ENCODE results near the gene OR51I2. TPM values are rescaled to one million over a fixed set of nuclear protein-coding genes. Genes with fewer than 3 reads are reported as not detected.

Gene OR51I2
- total RNA-seq, 1 donor: not detected

DNA sequence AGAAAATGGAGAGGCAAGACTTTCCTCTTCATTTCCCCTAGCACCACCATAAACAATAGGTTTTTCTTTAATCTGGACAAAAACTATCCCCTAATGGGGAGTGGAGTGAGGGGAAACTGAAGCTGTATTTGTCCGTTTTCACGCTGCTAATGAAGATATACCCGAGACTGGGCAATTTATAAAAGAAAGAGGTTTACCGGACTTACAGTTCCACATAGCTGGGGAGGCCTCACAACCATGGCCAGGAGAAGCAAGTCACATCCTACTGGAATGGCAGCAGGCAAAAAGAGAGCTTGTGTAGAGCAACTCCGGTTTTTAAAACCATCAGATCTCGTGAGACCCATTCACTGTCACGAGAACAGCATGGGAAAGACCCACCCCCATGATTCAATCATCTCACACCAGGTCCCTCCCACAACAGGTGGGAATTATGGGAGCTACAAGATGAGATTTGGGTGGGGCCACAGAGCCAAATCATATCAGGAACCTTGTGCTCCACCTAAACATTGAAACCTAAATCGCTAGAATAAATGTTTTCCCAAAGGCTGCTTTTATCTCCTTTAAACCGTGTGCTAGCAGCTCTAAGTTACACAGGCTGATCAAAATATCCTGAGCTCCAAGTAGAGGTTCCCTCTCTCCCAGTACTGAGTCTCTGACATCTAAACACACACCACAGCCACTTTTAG lies 56.4 kb downstream of the OR51I2 start:
- TF ChIP-seq, protein P1, sequence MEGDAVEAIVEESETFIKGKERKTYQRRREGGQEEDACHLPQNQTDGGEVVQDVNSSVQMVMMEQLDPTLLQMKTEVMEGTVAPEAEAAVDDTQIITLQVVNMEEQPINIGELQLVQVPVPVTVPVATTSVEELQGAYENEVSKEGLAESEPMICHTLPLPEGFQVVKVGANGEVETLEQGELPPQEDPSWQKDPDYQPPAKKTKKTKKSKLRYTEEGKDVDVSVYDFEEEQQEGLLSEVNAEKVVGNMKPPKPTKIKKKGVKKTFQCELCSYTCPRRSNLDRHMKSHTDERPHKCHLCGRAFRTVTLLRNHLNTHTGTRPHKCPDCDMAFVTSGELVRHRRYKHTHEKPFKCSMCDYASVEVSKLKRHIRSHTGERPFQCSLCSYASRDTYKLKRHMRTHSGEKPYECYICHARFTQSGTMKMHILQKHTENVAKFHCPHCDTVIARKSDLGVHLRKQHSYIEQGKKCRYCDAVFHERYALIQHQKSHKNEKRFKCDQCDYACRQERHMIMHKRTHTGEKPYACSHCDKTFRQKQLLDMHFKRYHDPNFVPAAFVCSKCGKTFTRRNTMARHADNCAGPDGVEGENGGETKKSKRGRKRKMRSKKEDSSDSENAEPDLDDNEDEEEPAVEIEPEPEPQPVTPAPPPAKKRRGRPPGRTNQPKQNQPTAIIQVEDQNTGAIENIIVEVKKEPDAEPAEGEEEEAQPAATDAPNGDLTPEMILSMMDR (IDR thresholded peaks at IDR 0.05; ENCODE audit: extremely low read depth, low read depth, low read length): no peak
- Histone ChIP-seq H2AFZ (ENCODE audit: low read length) (no peak overlapping the region), H3K36me3 (ENCODE audit: insufficient read depth, low read length) (no peaks in the 10 kb centered on the region), H3K9me3 (ENCODE audit: low read depth, low read length) (no peaks in the 10 kb centered on the region), H4K20me1 (ENCODE audit: insufficient read depth, low read length) (no peaks in the 10 kb centered on the region), H3K27ac (ENCODE audit: low read depth, low read length) (no peak overlapping the region), H3K4me3 (ENCODE audit: insufficient read depth, low read length) (no peak overlapping the region), H3K79me2 (ENCODE audit: insufficient read depth, low read length) (no peaks in the 10 kb centered on the region), H3K27me3 (ENCODE audit: insufficient read depth, low read length) (no peaks in the 10 kb centered on the region), H3K4me2 (ENCODE audit: insufficient read depth, low read length) (no peak overlapping the region), H3K4me1 (ENCODE audit: insufficient read depth, low read length) (no peaks in the 10 kb centered on the region)
- DNase-seq (ENCODE audit: insufficient read length, low spot score, missing footprints): no peak

Other genes with a start within 250 kb of the OR51I2 start
- not detected in 2 replicates for gene OR51V1, start 248.6 kb upstream of the OR51I2 start, total RNA-seq
- not detected in 2 replicates for gene HBB, start 222.3 kb upstream of the OR51I2 start, total RNA-seq
- gene HBD, start 214.8 kb upstream of the OR51I2 start, total RNA-seq: not detected in 2 replicates
- gene HBG1, start 199.5 kb upstream of the OR51I2 start, total RNA-seq: not detected in 2 replicates
- not detected in 2 replicates for gene HBG2, start 194.5 kb upstream of the OR51I2 start, total RNA-seq
- not detected in 2 replicates for gene HBE1, start 179.4 kb upstream of the OR51I2 start, total RNA-seq
- not detected in 2 replicates for gene OR51B4, start 147.4 kb upstream of the OR51I2 start, total RNA-seq
- gene OR51B2, start 125.0 kb upstream of the OR51I2 start, total RNA-seq: not detected in 2 replicates
- not detected in 2 replicates for gene OR51B5, start 105.8 kb upstream of the OR51I2 start, total RNA-seq
- gene OR51B6, start 97.8 kb upstream of the OR51I2 start, total RNA-seq: not detected in 2 replicates
- gene OR51M1, start 65.5 kb upstream of the OR51I2 start, total RNA-seq: not detected in 2 replicates
- gene OR51Q1, start 27.2 kb upstream of the OR51I2 start, total RNA-seq: not detected in 2 replicates
- under 0.01 TPM in 1 of 2 replicates, not detected in the other for gene OR51I1, start 7.8 kb upstream of the OR51I2 start, total RNA-seq
- not detected in 2 replicates for gene OR52D1, start 39.4 kb downstream of the OR51I2 start, total RNA-seq
- gene UBQLN3, start 60.6 kb downstream of the OR51I2 start, total RNA-seq: under 0.01 TPM in 1 of 2 replicates, not detected in the other
- 0.29 and 0.36 TPM in 2 replicates for gene UBQLNL, start 67.4 kb downstream of the OR51I2 start, total RNA-seq
- 0.29 and 0.36 TPM in 2 replicates for gene OR52H1, start 99.2 kb downstream of the OR51I2 start, total RNA-seq
- not detected in 2 replicates for gene OR52B6, start 131.6 kb downstream of the OR51I2 start, total RNA-seq
- 3.6 and 3.8 TPM in 2 replicates for gene TRIM6, start 147.3 kb downstream of the OR51I2 start, total RNA-seq
- gene TRIM34, start 175.7 kb downstream of the OR51I2 start, total RNA-seq: 8.3 and 10.3 TPM in 2 replicates
- gene TRIM5, start 235.8 kb downstream of the OR51I2 start, total RNA-seq: 25.9 and 29.7 TPM in 2 replicates
- gene TRIM22, start 240.5 kb downstream of the OR51I2 start, total RNA-seq: 152 and 185 TPM in 2 replicates